CD4-positive, alpha-beta T cell (primary cell): ENCODE results near the gene PUDP. TPM values are rescaled to one million over a fixed set of nuclear protein-coding genes. Genes with fewer than 3 reads are reported as not detected.

ENCODE experiments used
- ATAC-seq: fragments of 200-7000 bp; cut with Tn5 transposase; one replicate; pipeline ENCODE4 v1.10.0; 2022; ENCODE audit warnings: mild to moderate bottlenecking; ENCODE audit not compliant: poor library complexity
- CTCF ChIA-PET: fragments of 350-600 bp; sonication (Branson Sonifier 250); formaldehyde crosslinking; loops from one replicate; lab custom pipeline; 2021; ENCODE audit warnings: antibody characterized with exemption, inconsistent platforms; lab: Charles Lee
- POLR2A ChIA-PET: fragments of 350-600 bp; sonication (Branson Sonifier 250); formaldehyde crosslinking; loops from one replicate; lab custom pipeline; 2021; ENCODE audit warnings: antibody characterized with exemption, inconsistent platforms; lab: Charles Lee
- DNase-seq, 14 experiments: peaks; one replicate each; pipeline ENCODE4 v3.0.0-alpha.2; 2013 to 2020; ENCODE audit warnings: mixed read lengths in 2 of 14
- H3K27ac ChIP-seq, 2 donors: one replicate each; pipeline versions ENCODE4 v1.5.1 to v1.7.0; 2013; ENCODE audit warnings: low read length in 2 of 2, low read depth in 1 of 2, mild to moderate bottlenecking in 1 of 2
- H3K27me3 ChIP-seq, 2 experiments: 1 replicate in 1 of 2; 2 replicates in 1 of 2; pipeline versions ENCODE4 v1.6.1 to v1.7.0; 2013; ENCODE audit warnings: low read length in 2 of 2, control low read depth in 1 of 2, mild to moderate bottlenecking in 1 of 2, moderate library complexity in 1 of 2; ENCODE audit not compliant: insufficient read depth in 2 of 2, control insufficient read depth in 1 of 2
- H3K36me3 ChIP-seq: one replicate; pipeline ENCODE4 v1.6.1; 2013; ENCODE audit warnings: low read length, control low read depth; ENCODE audit not compliant: insufficient read depth
- H3K4me1 ChIP-seq: one replicate; pipeline ENCODE4 v1.6.1; 2013; ENCODE audit warnings: low read length, control low read depth; ENCODE audit not compliant: insufficient read depth
- H3K4me3 ChIP-seq: one replicate; pipeline ENCODE4 v1.5.1; 2013; ENCODE audit warnings: mild to moderate bottlenecking, low read length, moderate library complexity
- H3K9me3 ChIP-seq, 2 experiments: 1 replicate in 1 of 2; 2 replicates in 1 of 2; pipeline versions ENCODE4 v1.6.1 to v1.7.0; 2013; ENCODE audit warnings: low read length in 2 of 2, mild to moderate bottlenecking in 2 of 2, control low read depth in 1 of 2, moderate library complexity in 1 of 2; ENCODE audit not compliant: control insufficient read depth in 1 of 2, insufficient read depth in 1 of 2
- H3K27ac Mint-ChIP-seq: one replicate; pipeline ENCODE4 v1.8.0; 2020; ENCODE audit warnings: mixed read lengths
- H3K27me3 Mint-ChIP-seq: one replicate; pipeline ENCODE4 v1.8.0; 2021; ENCODE audit warnings: mixed read lengths
- H3K36me3 Mint-ChIP-seq: one replicate; pipeline ENCODE4 v1.8.0; 2021; ENCODE audit warnings: low read depth, mixed read lengths
- H3K4me1 Mint-ChIP-seq: one replicate; pipeline ENCODE4 v1.8.0; 2021; ENCODE audit warnings: low read depth, mixed read lengths
- H3K4me3 Mint-ChIP-seq: one replicate; pipeline ENCODE4 v1.8.0; 2020; ENCODE audit warnings: mild to moderate bottlenecking, mixed read lengths
- H3K9me3 Mint-ChIP-seq: one replicate; pipeline ENCODE4 v1.8.0; 2020; ENCODE audit warnings: mixed read lengths
- intact Hi-C, 2 experiments: fragments of 100-400 bp; cut with DNase I in 1 of 2; cut with micrococcal nuclease in 1 of 2; formaldehyde crosslinking; loops; one replicate each; pipeline versions ENCODE4 v1.15.1 to v1.9.0; 2023 to 2025; cut with DNase I, micrococcal nuclease
- total RNA-seq, 174 experiments: library from RNA in 2 of 174; stranded (reverse) in 2 of 174; gene quantifications; one replicate each; pipeline ENCODE4 v1.2.3 and lab custom pipeline; 2021 to 2026
- TF ChIP-seq, protein P1 (sequence below): fragments of 200-600 bp; IDR thresholded peaks from one replicate; pipeline ENCODE4 v1.8.0; 2022; ENCODE audit warnings: antibody characterized with exemption, mild to moderate bottlenecking

PUDP gene
- total RNA-seq, 2 experiments from 2014 or later, result 3.2 to 3.5 TPM

GRCh38 chrX:7169627-7170026, 21.7 kb upstream of the PUDP start:
- Mint-ChIP-seq H3K36me3 (no peaks in the 10 kb centered on the region), H3K27ac (no peak overlapping the region), H3K4me1 (no peaks in the 10 kb centered on the region), H3K4me3 (no peak overlapping the region), H3K9me3 (no peaks in the 10 kb centered on the region), H3K27me3 (no peaks in the 10 kb centered on the region)
- Histone ChIP-seq H3K4me3 (no peak overlapping the region), H3K27ac (no peak overlapping the region), H3K4me1 (no peaks in the 10 kb centered on the region), H3K36me3 (no peaks in the 10 kb centered on the region), H3K9me3 (no peaks in the 10 kb centered on the region), H3K27me3 (no peaks in the 10 kb centered on the region)
- TF ChIP-seq, protein P1, sequence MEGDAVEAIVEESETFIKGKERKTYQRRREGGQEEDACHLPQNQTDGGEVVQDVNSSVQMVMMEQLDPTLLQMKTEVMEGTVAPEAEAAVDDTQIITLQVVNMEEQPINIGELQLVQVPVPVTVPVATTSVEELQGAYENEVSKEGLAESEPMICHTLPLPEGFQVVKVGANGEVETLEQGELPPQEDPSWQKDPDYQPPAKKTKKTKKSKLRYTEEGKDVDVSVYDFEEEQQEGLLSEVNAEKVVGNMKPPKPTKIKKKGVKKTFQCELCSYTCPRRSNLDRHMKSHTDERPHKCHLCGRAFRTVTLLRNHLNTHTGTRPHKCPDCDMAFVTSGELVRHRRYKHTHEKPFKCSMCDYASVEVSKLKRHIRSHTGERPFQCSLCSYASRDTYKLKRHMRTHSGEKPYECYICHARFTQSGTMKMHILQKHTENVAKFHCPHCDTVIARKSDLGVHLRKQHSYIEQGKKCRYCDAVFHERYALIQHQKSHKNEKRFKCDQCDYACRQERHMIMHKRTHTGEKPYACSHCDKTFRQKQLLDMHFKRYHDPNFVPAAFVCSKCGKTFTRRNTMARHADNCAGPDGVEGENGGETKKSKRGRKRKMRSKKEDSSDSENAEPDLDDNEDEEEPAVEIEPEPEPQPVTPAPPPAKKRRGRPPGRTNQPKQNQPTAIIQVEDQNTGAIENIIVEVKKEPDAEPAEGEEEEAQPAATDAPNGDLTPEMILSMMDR, result no peak
- ATAC-seq, result no peak
- no peak for DNase-seq
- ChIA-PET CTCF (no interaction called here), POLR2A (no interaction called here)
- intact Hi-C loops, result no loop called here

DNA sequence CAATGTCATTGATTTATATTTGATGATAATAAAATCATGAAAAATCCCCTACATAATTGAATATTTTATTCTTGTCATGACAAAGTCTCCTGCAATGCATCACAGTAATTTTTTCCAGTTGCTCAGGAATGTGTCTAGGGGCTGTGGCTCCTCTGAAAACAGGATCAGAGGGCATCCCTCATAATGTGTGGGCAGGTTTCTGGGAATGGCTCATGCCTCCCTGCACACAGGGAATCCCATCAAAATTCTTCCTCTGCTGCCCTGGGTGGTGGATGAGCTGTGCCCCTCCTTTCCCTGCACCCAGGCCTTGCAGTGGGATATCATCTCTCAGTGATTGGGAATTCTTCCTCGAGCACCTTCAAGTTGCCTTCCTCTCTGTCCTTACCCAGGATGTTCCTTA, 20.4 kb upstream of the PUDP start:
- POLR2A ChIA-PET, result no interaction called here
- H3K4me3 ChIP-seq, result no peak overlapping the region

GRCh38 chrX:7164174-7164573, 16.2 kb upstream of the PUDP start:
- H3K27me3 Mint-ChIP-seq, result no peaks in the 10 kb centered on the region
- DNase-seq (no peak), ATAC-seq (no peak)
- POLR2A ChIA-PET, result no interaction called here
- no peak overlapping the region for H3K4me3 ChIP-seq
- no peaks in the 10 kb centered on the region for H3K36me3 ChIP-seq
- no peaks in the 10 kb centered on the region for H3K4me1 Mint-ChIP-seq
- no peak overlapping the region for H3K27ac Mint-ChIP-seq
- no peaks in the 10 kb centered on the region for H3K9me3 Mint-ChIP-seq
- no peaks in the 10 kb centered on the region for H3K4me1 ChIP-seq
- CTCF ChIA-PET, result no interaction called here
- H3K36me3 Mint-ChIP-seq, result no peaks in the 10 kb centered on the region
- TF ChIP-seq, protein P1, result no peak
- H3K9me3 ChIP-seq, result no peaks in the 10 kb centered on the region
- no peak overlapping the region for H3K27ac ChIP-seq
- no peak overlapping the region for H3K4me3 Mint-ChIP-seq
- no peaks in the 10 kb centered on the region for H3K27me3 ChIP-seq
- intact Hi-C loops, result loop anchor here in 1 of 2 experiments (5.0 kb wide), 1 partner anchor 287 kb away; no protein-coding TSS in a partner anchor

More for the DNA sequence above, 20.4 kb upstream of the PUDP start:
- H3K36me3 Mint-ChIP-seq, result no peaks in the 10 kb centered on the region
- H3K4me3 Mint-ChIP-seq, result no peak overlapping the region
- no peak overlapping the region for H3K27ac Mint-ChIP-seq
- TF ChIP-seq, protein P1, result no peak
- no peak for DNase-seq
- Histone ChIP-seq H3K27me3 (no peaks in the 10 kb centered on the region), H3K36me3 (no peaks in the 10 kb centered on the region), H3K27ac (no peak overlapping the region), H3K9me3 (no peaks in the 10 kb centered on the region), H3K4me1 (no peaks in the 10 kb centered on the region)
- no peaks in the 10 kb centered on the region for H3K4me1 Mint-ChIP-seq
- ATAC-seq, result no peak
- CTCF ChIA-PET, result no interaction called here
- intact Hi-C loops, result no loop called here
- no peaks in the 10 kb centered on the region for H3K27me3 Mint-ChIP-seq
- H3K9me3 Mint-ChIP-seq, result no peaks in the 10 kb centered on the region
